ENCODE measurements around the gene TALDO1.

The TALDO1 gene

GRCh38 chr11:702462-703461, 44.5 kb upstream of the TALDO1 start:
- no peak overlapping the region for H3K4me3 ChIP-seq (replicated peaks; ENCODE audit: low read depth, low read length)
- TF ChIP-seq, protein P1, sequence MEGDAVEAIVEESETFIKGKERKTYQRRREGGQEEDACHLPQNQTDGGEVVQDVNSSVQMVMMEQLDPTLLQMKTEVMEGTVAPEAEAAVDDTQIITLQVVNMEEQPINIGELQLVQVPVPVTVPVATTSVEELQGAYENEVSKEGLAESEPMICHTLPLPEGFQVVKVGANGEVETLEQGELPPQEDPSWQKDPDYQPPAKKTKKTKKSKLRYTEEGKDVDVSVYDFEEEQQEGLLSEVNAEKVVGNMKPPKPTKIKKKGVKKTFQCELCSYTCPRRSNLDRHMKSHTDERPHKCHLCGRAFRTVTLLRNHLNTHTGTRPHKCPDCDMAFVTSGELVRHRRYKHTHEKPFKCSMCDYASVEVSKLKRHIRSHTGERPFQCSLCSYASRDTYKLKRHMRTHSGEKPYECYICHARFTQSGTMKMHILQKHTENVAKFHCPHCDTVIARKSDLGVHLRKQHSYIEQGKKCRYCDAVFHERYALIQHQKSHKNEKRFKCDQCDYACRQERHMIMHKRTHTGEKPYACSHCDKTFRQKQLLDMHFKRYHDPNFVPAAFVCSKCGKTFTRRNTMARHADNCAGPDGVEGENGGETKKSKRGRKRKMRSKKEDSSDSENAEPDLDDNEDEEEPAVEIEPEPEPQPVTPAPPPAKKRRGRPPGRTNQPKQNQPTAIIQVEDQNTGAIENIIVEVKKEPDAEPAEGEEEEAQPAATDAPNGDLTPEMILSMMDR (IDR thresholded peaks at IDR 0.05; ENCODE audit: low read depth, low read length, missing control alignments): no peak
- DNase-seq (ENCODE audit: extremely low read depth, low read depth): no peak

GRCh38 chr11:703506-703905, 43.8 kb upstream of the TALDO1 start:
- DNase-seq (ENCODE audit: extremely low read depth, low read depth): no peak
- TF ChIP-seq, protein P1 (IDR thresholded peaks at IDR 0.05; ENCODE audit: low read depth, low read length, missing control alignments): no peak
- H3K4me3 ChIP-seq (replicated peaks; ENCODE audit: low read depth, low read length): no peak overlapping the region

DNA sequence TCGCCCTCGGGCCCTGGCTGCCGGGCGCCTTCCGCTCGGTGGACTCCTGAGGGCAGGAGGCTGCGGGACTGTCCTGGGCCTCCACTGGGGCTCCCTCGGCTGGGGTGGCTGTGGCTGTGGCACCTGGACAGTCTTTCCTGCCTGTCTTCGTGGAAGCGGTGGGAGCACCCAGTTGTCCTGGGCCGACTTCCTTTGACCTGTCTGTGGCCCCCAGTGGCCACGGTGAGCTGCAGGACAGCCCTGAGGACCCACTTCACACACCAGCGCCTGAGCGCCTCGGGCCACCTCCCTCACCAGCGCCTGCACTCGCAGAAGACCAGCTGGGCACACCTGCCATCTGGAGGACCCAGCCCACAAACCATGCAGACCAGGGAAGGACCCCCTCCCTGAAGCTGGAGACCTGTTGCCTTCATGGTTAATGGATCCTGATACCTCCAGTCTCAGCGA, 43.0 kb upstream of the TALDO1 start:
- no peak overlapping the region for H3K4me3 ChIP-seq (replicated peaks; ENCODE audit: low read depth, low read length)
- no peak for DNase-seq (ENCODE audit: extremely low read depth, low read depth)
- TF ChIP-seq, protein P1 (IDR thresholded peaks at IDR 0.05; ENCODE audit: low read depth, low read length, missing control alignments): no peak

DNA sequence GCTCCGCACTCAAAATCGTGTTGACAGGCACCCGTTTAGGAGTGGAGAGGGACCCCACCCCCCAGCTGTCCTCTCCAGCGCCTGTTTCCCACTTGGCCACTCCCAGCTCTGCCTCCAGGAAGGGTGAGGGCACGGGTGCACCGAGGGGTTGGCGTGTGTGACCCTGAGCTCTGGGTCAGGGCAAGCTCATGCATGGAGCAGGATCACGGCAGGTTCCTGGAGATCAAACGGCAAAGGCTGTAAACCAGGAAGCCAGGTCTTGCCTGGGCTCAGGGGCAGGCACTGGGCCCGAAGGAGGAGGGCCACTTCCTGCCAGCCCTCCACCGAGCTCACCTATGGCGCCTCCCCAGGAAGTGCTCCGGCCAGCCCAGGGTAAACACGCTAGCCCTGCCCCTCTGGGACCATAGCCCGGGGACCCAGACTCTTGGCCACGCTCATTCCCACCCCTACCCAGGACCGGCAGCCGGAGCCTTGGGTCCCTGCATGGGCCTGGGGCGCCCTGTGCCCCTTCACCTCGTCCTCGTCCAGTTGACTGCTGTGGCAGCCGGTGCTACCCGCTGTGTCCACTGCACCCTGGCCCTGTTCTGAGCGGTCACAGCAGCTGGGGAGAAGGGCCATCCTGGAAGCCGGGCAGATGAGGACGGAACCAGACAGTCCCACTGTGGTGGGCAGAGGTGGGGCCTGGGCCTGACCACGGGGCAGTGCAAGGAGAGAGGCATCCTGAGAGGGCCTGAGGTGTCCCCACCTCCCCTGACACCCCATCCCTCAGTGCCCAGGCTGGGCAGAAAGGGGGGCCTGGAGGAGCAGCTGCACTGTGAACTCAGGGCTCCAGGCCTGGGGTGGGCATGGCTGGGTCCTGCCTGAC, 42.3 kb upstream of the TALDO1 start:
- peak overlapping the region; percentile 56 for H3K4me3 ChIP-seq (replicated peaks; ENCODE audit: low read depth, low read length)
- TF ChIP-seq, protein P1 (IDR thresholded peaks at IDR 0.05; ENCODE audit: low read depth, low read length, missing control alignments): no peak
- no peak for DNase-seq (ENCODE audit: extremely low read depth, low read depth)

DNA sequence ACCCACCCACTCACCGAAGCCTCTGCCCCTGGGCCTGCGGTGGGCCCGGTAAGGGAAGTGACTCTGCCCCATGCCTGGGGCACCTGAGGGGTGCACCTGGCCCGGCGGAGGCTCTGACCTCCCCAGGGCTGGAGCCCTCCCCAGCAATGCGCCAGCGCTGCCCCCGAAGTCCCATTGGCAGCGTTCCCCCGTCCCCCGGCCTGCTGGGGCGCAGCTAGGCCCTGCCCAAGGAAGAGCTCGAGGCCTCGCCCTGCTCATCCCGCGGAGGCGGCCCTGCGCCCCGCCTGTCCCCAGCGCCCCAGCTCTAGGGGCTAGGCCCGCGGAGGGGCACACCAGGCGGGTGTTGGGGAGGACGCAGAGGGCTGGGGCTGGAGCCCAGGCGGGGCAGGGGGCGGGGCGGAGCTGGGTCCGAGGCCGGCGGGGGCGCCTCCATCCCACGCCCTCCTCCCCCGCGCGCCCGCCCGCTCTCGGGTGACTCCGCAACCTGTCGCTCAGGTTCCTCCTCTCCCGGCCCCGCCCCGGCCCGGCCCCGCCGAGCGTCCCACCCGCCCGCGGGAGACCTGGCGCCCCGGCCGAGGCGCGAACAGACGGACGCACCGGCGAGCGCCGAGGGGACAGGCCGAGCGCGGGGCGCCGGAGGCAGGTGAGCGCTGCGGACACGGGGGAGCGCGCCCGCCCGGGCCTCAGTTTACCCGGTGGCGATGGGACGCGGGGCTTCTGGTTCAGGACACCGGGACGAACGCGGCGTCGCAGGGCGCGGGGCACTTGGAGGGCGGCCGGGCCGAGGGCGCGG, 41.4 kb upstream of the TALDO1 start, which contains the start of gene EPS8L2:
Gene EPS8L2, plus strand, starts transcription at position 586 of the 793 bp plus-strand sequence. CDS start 3,177 bp downstream, outside the sequence.
- peak within 1 kb of the TSS; percentile 56 for H3K4me3 ChIP-seq (replicated peaks; ENCODE audit: low read depth, low read length)
- no peak for DNase-seq (ENCODE audit: extremely low read depth, low read depth)
- TF ChIP-seq, protein P1 (IDR thresholded peaks at IDR 0.05; ENCODE audit: low read depth, low read length, missing control alignments): no peak

GRCh38 chr11:706439-706956, 40.8 kb upstream of the TALDO1 start:
- TF ChIP-seq, protein P1 (IDR thresholded peaks at IDR 0.05; ENCODE audit: low read depth, low read length, missing control alignments): no peak
- peak overlapping the region; percentile 56 for H3K4me3 ChIP-seq (replicated peaks; ENCODE audit: low read depth, low read length)
- DNase-seq (ENCODE audit: extremely low read depth, low read depth): no peak

Measured in HFF-Myc (cell line).